HUDEP-2 (cell line): ENCODE data around the gene FLG2.

Experiments
- DNase-seq, 76 experiments: peaks; one replicate each; lab custom pipeline; 2025; ENCODE audit not compliant: unreplicated experiment in 76 of 76; lab: John Stamatoyannopoulos, UW

FLG2 gene

GRCh38 chr1:152359906-152360305 lies at the start of gene FLG2:
Gene FLG2 (minus strand): TSS chr1:152360006. CDS start chr1:152358884, 1,122 bp downstream.
- no peak for DNase-seq

- no peak for DNase-seq
Measured at GRCh38 chr1:152408664-152409063, 48.9 kb upstream of the FLG2 start.

GRCh38 chr1:152398812-152399698 lies 39.2 kb upstream of the FLG2 start:
- DNase-seq: peak in 7 of 76 experiments; percentile 1 to 22 (median 4)

GRCh38 chr1:152397474-152397873 lies 37.7 kb upstream of the FLG2 start:
- DNase-seq: peak in 1 of 76 experiments; percentile 19

GRCh38 chr1:152394151-152394550 lies 34.3 kb upstream of the FLG2 start:
- DNase-seq: no peak

GRCh38 chr1:152392909-152393308 lies 33.1 kb upstream of the FLG2 start:
- peak in 1 of 76 experiments; percentile 12 for DNase-seq

GRCh38 chr1:152388889-152389288 lies 29.1 kb upstream of the FLG2 start:
- DNase-seq: no peak

GRCh38 chr1:152386940-152387339 lies 27.1 kb upstream of the FLG2 start:
- DNase-seq: no peak

- DNase-seq: no peak
Measured at GRCh38 chr1:152380932-152381331, 21.1 kb upstream of the FLG2 start.

- DNase-seq: no peak
Measured at GRCh38 chr1:152374451-152374850, 14.6 kb upstream of the FLG2 start.

GRCh38 chr1:152372672-152373071 lies 12.9 kb upstream of the FLG2 start:
- no peak for DNase-seq

GRCh38 chr1:152367436-152367835 lies 7.6 kb upstream of the FLG2 start:
- DNase-seq: no peak

GRCh38 chr1:152356736-152357135 lies 3.1 kb downstream of the FLG2 start:
- no peak for DNase-seq

- DNase-seq: no peak
Measured at GRCh38 chr1:152349611-152350010, 10.2 kb downstream of the FLG2 start.

GRCh38 chr1:152348447-152348846 lies 11.4 kb downstream of the FLG2 start:
- DNase-seq: no peak

- peak in 37 of 76 experiments; percentile 0 to 64 (median 30) for DNase-seq
Measured at GRCh38 chr1:152347116-152347728, 12.6 kb downstream of the FLG2 start.

- no peak for DNase-seq
Measured at GRCh38 chr1:152344438-152344837, 15.4 kb downstream of the FLG2 start.

GRCh38 chr1:152343006-152343405 lies 16.8 kb downstream of the FLG2 start:
- no peak for DNase-seq

- no peak for DNase-seq
Measured at GRCh38 chr1:152335399-152335798, 24.4 kb downstream of the FLG2 start.

GRCh38 chr1:152328801-152329391 lies 30.9 kb downstream of the FLG2 start:
- DNase-seq: no peak

GRCh38 chr1:152325111-152325510 lies 34.7 kb downstream of the FLG2 start, which contains the start of gene FLG:
Gene FLG (minus strand): TSS chr1:152325239. CDS start chr1:152315456, 9,783 bp downstream.
- no peak for DNase-seq
